A673 (cell line): ENCODE measurements around the gene PIK3C2B. TPM values are rescaled to one million over a fixed set of nuclear protein-coding genes. Genes with fewer than 3 reads are reported as not detected.

Experiments used
- BruUV-seq: library from RNA; stranded (reverse); fragments of 400-500 nt; replicated peaks from 2 replicates; lab custom pipeline; 2021; lab: Mats Ljungman, UMichigan
- CTCF ChIA-PET: fragments of 300-600 bp; sonication (Branson Sonifier 250); formaldehyde crosslinking; loops from one replicate; lab custom pipeline; 2022; ENCODE audit warnings: antibody characterized with exemption; lab: Charles Lee
- POLR2A ChIA-PET: fragments of 300-600 bp; sonication (Branson Sonifier 250); formaldehyde crosslinking; loops from one replicate; lab custom pipeline; 2022; ENCODE audit warnings: antibody characterized with exemption; ENCODE audit not compliant: low non-redundant PET; lab: Charles Lee
- DNase-seq: peaks from one replicate; pipeline ENCODE4 v3.0.0-alpha.2; 2015; ENCODE audit warnings: low spot score
- H3K27ac ChIP-seq: fragments of 200-600 bp; sonication (generic); 2 replicates; pipeline ENCODE4 v1.5.1; 2016; ENCODE audit warnings: mixed run types, low read depth, mild to moderate bottlenecking, mixed read lengths, antibody characterized with exemption, low read length; ENCODE audit not compliant: poor library complexity, severe bottlenecking
- H3K27me3 ChIP-seq: fragments of 200-600 bp; sonication (generic); replicated peaks from 2 replicates; pipeline ENCODE4 v1.6.1; 2017; ENCODE audit warnings: mixed run types, low read depth, mild to moderate bottlenecking, mixed read lengths, antibody characterized with exemption, low read length; ENCODE audit not compliant: insufficient read depth, poor library complexity
- H3K36me3 ChIP-seq: fragments of 200-600 bp; sonication (generic); 2 replicates; pipeline ENCODE4 v1.6.1; 2016; ENCODE audit warnings: mixed run types, mild to moderate bottlenecking, mixed read lengths, antibody characterized with exemption, low read length; ENCODE audit not compliant: insufficient read depth, poor library complexity, severe bottlenecking
- H3K4me1 ChIP-seq: fragments of 200-600 bp; sonication (generic); 2 replicates; pipeline ENCODE4 v1.6.1; 2017; ENCODE audit warnings: mixed run types, mild to moderate bottlenecking, mixed read lengths, antibody characterized with exemption, low read length; ENCODE audit not compliant: insufficient read depth, poor library complexity, severe bottlenecking
- H3K4me3 ChIP-seq: fragments of 200-600 bp; sonication (generic); 2 replicates; pipeline ENCODE4 v1.5.1; 2016; ENCODE audit warnings: low read depth, mixed run types, mild to moderate bottlenecking, mixed read lengths, low read length; ENCODE audit not compliant: poor library complexity, severe bottlenecking
- H3K9me3 ChIP-seq: fragments of 200-600 bp; sonication (generic); 2 replicates; pipeline ENCODE4 v1.6.1; 2016; ENCODE audit warnings: mixed run types, low read depth, mild to moderate bottlenecking, mixed read lengths, antibody characterized with exemption, low read length; ENCODE audit not compliant: poor library complexity, severe bottlenecking
- EZH2 ChIP-seq: fragments of 200-600 bp; sonication (generic); IDR thresholded peaks from 2 replicates; pipeline ENCODE4 v1.6.1; 2017; ENCODE audit warnings: borderline replicate concordance, low read depth, mild to moderate bottlenecking, mixed read lengths, antibody characterized with exemption, low read length; ENCODE audit not compliant: poor library complexity, severe bottlenecking
- intact Hi-C: fragments of 100-400 bp; cut with micrococcal nuclease; formaldehyde crosslinking; loops from one replicate; pipeline ENCODE4 v1.10.0; 2022; ENCODE audit not compliant: unreplicated experiment
- total RNA-seq: library from RNA; stranded (reverse); gene quantifications from 2 replicates; pipeline ENCODE4 v1.2.3, GENCODE V29; 2021
- TF ChIP-seq, protein P1 (sequence below): fragments of 300-800, 200-600 bp; sonication (generic); conservative IDR thresholded peaks from 2 replicates; pipeline ENCODE4 v1.5.1; 2017; ENCODE audit warnings: low read depth, mild to moderate bottlenecking, antibody characterized with exemption, low read length, moderate library complexity, mixed read lengths

Gene PIK3C2B
- total RNA-seq, 1 experiment from 2014 or later: 18.0 TPM

GRCh38 chr1:204473400-204473965, 21.1 kb downstream of the PIK3C2B start:
- TF ChIP-seq EZH2: no peak
- TF ChIP-seq, protein P1, sequence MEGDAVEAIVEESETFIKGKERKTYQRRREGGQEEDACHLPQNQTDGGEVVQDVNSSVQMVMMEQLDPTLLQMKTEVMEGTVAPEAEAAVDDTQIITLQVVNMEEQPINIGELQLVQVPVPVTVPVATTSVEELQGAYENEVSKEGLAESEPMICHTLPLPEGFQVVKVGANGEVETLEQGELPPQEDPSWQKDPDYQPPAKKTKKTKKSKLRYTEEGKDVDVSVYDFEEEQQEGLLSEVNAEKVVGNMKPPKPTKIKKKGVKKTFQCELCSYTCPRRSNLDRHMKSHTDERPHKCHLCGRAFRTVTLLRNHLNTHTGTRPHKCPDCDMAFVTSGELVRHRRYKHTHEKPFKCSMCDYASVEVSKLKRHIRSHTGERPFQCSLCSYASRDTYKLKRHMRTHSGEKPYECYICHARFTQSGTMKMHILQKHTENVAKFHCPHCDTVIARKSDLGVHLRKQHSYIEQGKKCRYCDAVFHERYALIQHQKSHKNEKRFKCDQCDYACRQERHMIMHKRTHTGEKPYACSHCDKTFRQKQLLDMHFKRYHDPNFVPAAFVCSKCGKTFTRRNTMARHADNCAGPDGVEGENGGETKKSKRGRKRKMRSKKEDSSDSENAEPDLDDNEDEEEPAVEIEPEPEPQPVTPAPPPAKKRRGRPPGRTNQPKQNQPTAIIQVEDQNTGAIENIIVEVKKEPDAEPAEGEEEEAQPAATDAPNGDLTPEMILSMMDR: no peak
- Histone ChIP-seq H3K9me3 (no peaks in the 10 kb centered on the region), H3K4me3 (no peak overlapping the region), H3K27me3 (no peaks in the 10 kb centered on the region), H3K36me3 (no peaks in the 10 kb centered on the region), H3K4me1 (peaks cover 12% of the 10 kb centered on the region), H3K27ac (no peak overlapping the region)
- no peak for DNase-seq
- CTCF ChIA-PET: interaction anchor here (0.6 kb wide), 2 partner anchors 28 to 301 kb away, joined by 3 read pairs; no protein-coding TSS in a partner anchor
- POLR2A ChIA-PET: no interaction called here
- no TSS peak for BruUV-seq
- intact Hi-C loops: no loop called here

- no peaks in the 10 kb centered on the region for H3K9me3 ChIP-seq
- DNase-seq: no peak
- CTCF ChIA-PET: interaction anchor here (0.7 kb wide), 1 partner anchor 23 kb away, joined by 4 read pairs; no protein-coding TSS in a partner anchor
- H3K4me1 ChIP-seq: peaks cover 7% of the 10 kb centered on the region
- H3K27me3 ChIP-seq: no peaks in the 10 kb centered on the region
- no peak for TF ChIP-seq EZH2
- TF ChIP-seq, protein P1: no peak
- BruUV-seq: no TSS peak
- no peaks in the 10 kb centered on the region for H3K36me3 ChIP-seq
- intact Hi-C loops: no loop called here
- H3K4me3 ChIP-seq: no peak overlapping the region
- POLR2A ChIA-PET: no interaction called here
- H3K27ac ChIP-seq: no peak overlapping the region
These were observed 21.9 kb downstream of the PIK3C2B start for GRCh38 chr1:204472660-204473059.

DNA sequence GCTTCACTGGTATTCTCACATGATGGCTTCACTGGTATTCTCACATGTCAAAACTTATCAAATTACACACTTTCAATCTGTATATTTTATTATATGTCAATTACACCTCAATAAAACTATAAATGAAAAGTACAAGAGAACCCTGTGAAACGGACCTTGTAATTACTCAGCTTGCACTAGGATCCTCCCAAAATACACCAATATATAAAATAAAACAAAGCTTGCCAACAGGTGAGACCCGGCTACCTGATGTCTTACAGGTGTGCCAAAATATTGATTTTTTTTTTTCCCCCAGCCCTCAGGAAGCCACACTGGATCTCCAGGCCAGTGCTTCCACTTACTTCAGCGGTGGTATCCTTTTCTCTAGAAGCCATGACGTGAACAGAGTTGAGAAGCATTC, 22.9 kb downstream of the PIK3C2B start:
- Histone ChIP-seq H3K9me3 (no peaks in the 10 kb centered on the region), H3K36me3 (no peaks in the 10 kb centered on the region), H3K4me1 (peaks cover 3% of the 10 kb centered on the region), H3K4me3 (no peak overlapping the region), H3K27ac (no peak overlapping the region), H3K27me3 (no peaks in the 10 kb centered on the region)
- ChIA-PET POLR2A (no interaction called here), CTCF (no interaction called here)
- no TSS peak for BruUV-seq
- intact Hi-C loops: no loop called here
- DNase-seq: no peak
- TF ChIP-seq, protein P1: no peak
- TF ChIP-seq EZH2: no peak
